Testis (tissue), 2 donors: ENCODE data around the gene SOWAHA.

Experiments used
- CTCF ChIP-seq, 3 experiments: fragments of 450-650 bp in 2 of 3; fragments of 200-600 bp in 1 of 3; sonication (generic) in 1 of 3; IDR thresholded peaks; one replicate each; pipeline ENCODE4 v1.5.1; 2016 to 2019; ENCODE audit warnings: antibody characterized with exemption in 3 of 3, mild to moderate bottlenecking in 2 of 3, moderate library complexity in 1 of 3
- POLR2A ChIP-seq: fragments of 450-650 bp; IDR thresholded peaks from one replicate; pipeline ENCODE4 v1.6.1; 2017; ENCODE audit warnings: antibody characterized with exemption, mild to moderate bottlenecking, moderate library complexity

- TF ChIP-seq CTCF (IDR thresholded peaks at IDR 0.05) (no peak), POLR2A (no peak)
Measured at GRCh38 chr5:132799392-132799791, 13.7 kb upstream of the SOWAHA start.
